ENCODE results near the gene PCDHGB5.
"Not testable (repeated sequence)": the region's sequence is repeated elsewhere in the genome, so short reads cannot be mapped to it uniquely, and the experiment has no call there.

Gene PCDHGB5

DNA sequence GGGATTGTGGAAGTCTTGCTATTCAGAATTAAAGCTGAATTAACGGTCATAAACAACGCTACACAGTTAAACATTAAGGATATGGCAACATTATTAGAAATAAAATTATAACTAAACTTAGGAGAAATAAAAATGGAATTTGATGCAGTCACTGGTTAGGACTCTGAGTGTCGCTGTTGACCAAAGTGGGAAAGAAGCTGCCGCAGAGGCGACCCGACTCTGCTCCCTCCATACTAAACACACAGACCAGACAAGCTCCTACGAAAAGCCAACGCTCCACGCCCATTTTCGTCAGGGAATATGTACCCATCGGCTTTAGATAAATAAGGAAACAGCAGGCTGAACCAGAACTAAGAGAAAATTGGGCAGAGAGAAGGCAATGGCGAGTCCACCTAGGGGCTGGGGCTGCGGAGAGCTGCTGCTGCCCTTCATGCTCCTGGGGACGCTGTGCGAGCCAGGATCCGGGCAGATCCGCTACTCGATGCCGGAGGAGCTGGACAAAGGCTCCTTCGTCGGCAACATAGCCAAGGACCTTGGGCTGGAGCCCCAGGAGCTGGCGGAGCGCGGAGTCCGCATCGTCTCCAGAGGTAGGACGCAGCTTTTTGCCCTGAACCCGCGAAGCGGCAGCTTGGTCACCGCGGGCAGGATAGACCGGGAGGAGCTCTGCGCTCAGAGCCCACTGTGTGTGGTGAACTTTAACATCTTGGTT is 33.6 kb upstream of the PCDHGB5 start, which contains the start of gene PCDHGA5:
PCDHGA5 (plus strand) TSS at position 211 of the 709 bp plus-strand sequence; CDS start at position 380, 169 bp downstream.
- H3K4me1 ChIP-seq (ENCODE audit: control insufficient read depth, insufficient read depth, low read length, poor library complexity, severe bottlenecking), result no peaks in the 10 kb centered on the region
- H3K9me3 ChIP-seq (ENCODE audit: control insufficient read depth, low read length), result peaks cover 45% of the 10 kb centered on the region
- no peak within 1 kb of the TSS for H3K4me3 ChIP-seq (ENCODE audit: extremely low read depth, insufficient read depth, low read length, poor library complexity, severe bottlenecking)
- H3K36me3 ChIP-seq (ENCODE audit: control insufficient read depth, insufficient read depth, low read length), result peaks cover 3% of the 10 kb centered on the region
- 92 to 95% methylated on average over 24 to 25 of the region's 34 CpGs for WGBS, 2 experiments (ENCODE audit: insufficient coverage in 2 of 2)
- H3K27ac ChIP-seq (ENCODE audit: low read depth, low read length, severe bottlenecking), result no peak within 1 kb of the TSS

DNA sequence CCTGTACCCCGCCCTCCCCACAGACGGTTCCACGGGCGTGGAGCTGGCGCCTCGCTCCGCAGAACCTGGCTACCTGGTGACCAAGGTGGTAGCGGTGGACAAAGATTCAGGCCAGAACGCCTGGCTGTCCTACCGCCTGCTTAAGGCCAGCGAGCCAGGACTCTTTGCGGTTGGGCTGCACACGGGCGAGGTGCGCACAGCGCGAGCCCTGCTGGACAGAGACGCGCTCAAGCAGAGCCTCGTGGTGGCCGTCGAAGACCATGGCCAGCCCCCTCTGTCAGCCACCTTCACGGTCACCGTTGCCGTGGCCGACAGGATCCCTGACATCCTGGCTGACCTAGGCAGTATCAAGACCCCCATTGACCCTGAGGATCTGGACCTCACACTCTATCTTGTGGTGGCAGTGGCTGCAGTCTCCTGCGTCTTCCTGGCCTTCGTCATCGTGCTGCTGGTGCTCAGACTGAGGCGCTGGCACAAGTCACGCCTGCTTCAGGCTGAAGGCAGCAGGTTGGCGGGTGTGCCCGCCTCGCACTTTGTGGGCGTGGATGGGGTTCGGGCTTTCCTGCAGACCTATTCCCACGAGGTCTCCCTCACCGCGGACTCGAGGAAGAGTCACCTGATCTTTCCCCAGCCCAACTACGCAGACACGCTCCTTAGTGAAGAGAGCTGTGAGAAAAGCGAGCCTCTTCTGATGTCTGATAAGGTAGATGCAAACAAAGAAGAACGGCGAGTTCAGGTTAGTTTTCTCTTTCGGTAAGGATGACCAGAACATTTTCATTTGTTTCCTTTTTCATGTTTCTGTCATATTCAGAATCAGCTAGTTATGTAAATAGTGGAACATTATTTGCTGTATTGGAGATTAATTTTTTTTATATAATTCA is 31.5 kb upstream of the PCDHGB5 start:
- Histone ChIP-seq H3K4me3 (ENCODE audit: extremely low read depth, insufficient read depth, low read length, poor library complexity, severe bottlenecking) (no peak overlapping the region), H3K27ac (ENCODE audit: low read depth, low read length, severe bottlenecking) (no peak overlapping the region), H3K36me3 (ENCODE audit: control insufficient read depth, insufficient read depth, low read length) (peaks cover 3% of the 10 kb centered on the region), H3K9me3 (ENCODE audit: control insufficient read depth, low read length) (peaks cover 32% of the 10 kb centered on the region), H3K4me1 (ENCODE audit: control insufficient read depth, insufficient read depth, low read length, poor library complexity, severe bottlenecking) (no peaks in the 10 kb centered on the region)
- WGBS, 2 experiments (ENCODE audit: insufficient coverage in 2 of 2), result 95 to 96% methylated on average over 44 to 45 of the region's 46 CpGs

- no peaks in the 10 kb centered on the region for H3K4me1 ChIP-seq (ENCODE audit: control insufficient read depth, insufficient read depth, low read length, poor library complexity, severe bottlenecking)
- H3K27ac ChIP-seq (ENCODE audit: low read depth, low read length, severe bottlenecking), result no peak within 1 kb of the TSS
- H3K4me3 ChIP-seq (ENCODE audit: extremely low read depth, insufficient read depth, low read length, poor library complexity, severe bottlenecking), result no peak within 1 kb of the TSS
- peaks cover 28% of the 10 kb centered on the region for H3K9me3 ChIP-seq (ENCODE audit: control insufficient read depth, low read length)
- H3K36me3 ChIP-seq (ENCODE audit: control insufficient read depth, insufficient read depth, low read length), result no peaks in the 10 kb centered on the region
- WGBS, 2 experiments (ENCODE audit: insufficient coverage in 2 of 2), result 94% methylated on average over 31 to 32 of the region's 32 CpGs
These were observed 27.5 kb upstream of the PCDHGB5 start, which contains the start of gene PCDHGB3 for GRCh38 chr5:141369994-141370848. PCDHGB3 (plus strand) TSS chr5:141370242; CDS start chr5:141370395, 153 bp downstream.

DNA sequence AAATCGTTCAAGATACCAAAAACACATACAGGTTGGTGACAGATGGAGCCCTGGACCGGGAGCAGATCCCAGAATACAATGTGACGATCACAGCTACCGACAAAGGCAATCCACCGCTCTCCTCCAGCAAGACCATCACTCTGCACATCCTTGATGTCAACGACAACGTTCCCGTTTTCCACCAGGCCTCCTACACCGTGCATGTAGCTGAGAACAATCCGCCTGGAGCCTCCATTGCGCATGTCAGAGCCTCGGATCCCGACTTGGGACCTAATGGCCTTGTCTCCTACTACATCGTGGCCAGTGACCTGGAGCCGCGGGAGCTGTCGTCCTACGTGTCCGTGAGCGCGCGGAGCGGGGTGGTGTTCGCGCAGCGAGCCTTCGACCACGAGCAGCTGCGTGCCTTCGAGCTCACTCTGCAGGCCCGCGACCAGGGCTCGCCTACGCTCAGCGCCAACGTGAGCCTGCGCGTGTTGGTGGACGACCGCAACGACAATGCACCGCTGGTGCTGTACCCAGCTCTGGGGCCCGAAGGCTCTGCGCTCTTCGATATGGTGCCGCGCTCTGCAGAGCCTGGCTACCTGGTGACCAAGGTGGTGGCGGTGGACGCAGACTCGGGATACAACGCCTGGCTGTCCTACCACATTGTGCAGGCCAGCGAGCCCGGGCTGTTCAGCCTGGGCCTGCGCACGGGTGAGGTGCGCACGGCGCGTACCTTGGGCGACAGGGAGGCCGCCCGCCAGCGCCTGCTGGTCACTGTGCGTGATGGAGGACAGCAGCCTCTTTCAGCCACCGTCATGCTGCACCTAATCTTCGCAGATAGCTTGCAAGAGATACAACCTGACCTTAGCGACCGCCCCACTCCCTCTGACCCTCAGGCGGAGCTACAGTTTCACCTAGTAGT is 25.9 kb upstream of the PCDHGB5 start:
- peaks cover 16% of the 10 kb centered on the region for H3K9me3 ChIP-seq (ENCODE audit: control insufficient read depth, low read length)
- H3K4me3 ChIP-seq (ENCODE audit: extremely low read depth, insufficient read depth, low read length, poor library complexity, severe bottlenecking), result no peak overlapping the region
- WGBS, 2 experiments (ENCODE audit: insufficient coverage in 2 of 2), result 96% methylated on average over 66 of the region's 69 CpGs
- H3K27ac ChIP-seq (ENCODE audit: low read depth, low read length, severe bottlenecking), result no peak overlapping the region
- no peaks in the 10 kb centered on the region for H3K36me3 ChIP-seq (ENCODE audit: control insufficient read depth, insufficient read depth, low read length)
- no peaks in the 10 kb centered on the region for H3K4me1 ChIP-seq (ENCODE audit: control insufficient read depth, insufficient read depth, low read length, poor library complexity, severe bottlenecking)

DNA sequence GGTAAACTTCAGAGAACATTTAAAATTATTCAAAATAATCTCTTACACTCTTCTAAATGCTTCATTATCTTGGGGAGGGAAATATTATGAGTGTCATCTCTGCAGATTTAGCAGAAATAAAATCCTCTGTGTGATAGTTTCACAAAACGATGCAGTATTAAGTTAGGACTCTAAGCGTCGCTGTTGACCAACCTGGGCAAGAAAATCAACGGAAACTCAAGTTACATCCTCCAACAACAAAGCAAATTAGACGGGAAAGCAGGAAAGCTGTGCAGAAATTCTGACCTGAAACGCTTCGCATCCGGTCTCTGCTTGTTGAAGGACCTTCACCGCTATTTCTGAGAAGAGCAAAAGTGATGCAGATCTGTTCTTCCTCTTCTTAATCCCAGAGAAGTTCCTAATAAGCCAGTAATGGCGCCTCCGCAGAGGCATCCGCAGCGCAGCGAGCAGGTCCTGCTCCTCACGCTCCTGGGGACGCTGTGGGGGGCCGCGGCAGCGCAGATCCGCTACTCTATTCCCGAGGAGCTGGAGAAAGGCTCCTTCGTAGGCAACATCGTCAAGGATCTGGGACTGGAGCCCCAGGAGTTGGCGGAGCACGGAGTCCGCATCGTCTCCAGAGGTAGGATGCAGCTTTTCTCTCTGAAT is 24.0 kb upstream of the PCDHGB5 start, which contains the start of gene PCDHGA6:
PCDHGA6 (plus strand) TSS at position 219 of the 645 bp plus-strand sequence; CDS start at position 412, 193 bp downstream.
- Histone ChIP-seq H3K27ac (ENCODE audit: low read depth, low read length, severe bottlenecking) (no peak within 1 kb of the TSS), H3K9me3 (ENCODE audit: control insufficient read depth, low read length) (peaks cover 16% of the 10 kb centered on the region), H3K36me3 (ENCODE audit: control insufficient read depth, insufficient read depth, low read length) (no peaks in the 10 kb centered on the region), H3K4me1 (ENCODE audit: control insufficient read depth, insufficient read depth, low read length, poor library complexity, severe bottlenecking) (no peaks in the 10 kb centered on the region), H3K4me3 (ENCODE audit: extremely low read depth, insufficient read depth, low read length, poor library complexity, severe bottlenecking) (no peak within 1 kb of the TSS)
- WGBS, 2 experiments (ENCODE audit: insufficient coverage in 2 of 2), result 93% methylated on average over 26 to 27 of the region's 27 CpGs

- no peaks in the 10 kb centered on the region for H3K36me3 ChIP-seq (ENCODE audit: control insufficient read depth, insufficient read depth, low read length)
- H3K9me3 ChIP-seq (ENCODE audit: control insufficient read depth, low read length), result peaks cover 16% of the 10 kb centered on the region
- WGBS, 2 experiments (ENCODE audit: insufficient coverage in 2 of 2), result 84 to 94% methylated on average over 14 of the region's 14 CpGs
- no peaks in the 10 kb centered on the region for H3K4me1 ChIP-seq (ENCODE audit: control insufficient read depth, insufficient read depth, low read length, poor library complexity, severe bottlenecking)
- no peak overlapping the region for H3K4me3 ChIP-seq (ENCODE audit: extremely low read depth, insufficient read depth, low read length, poor library complexity, severe bottlenecking)
- no peak overlapping the region for H3K27ac ChIP-seq (ENCODE audit: low read depth, low read length, severe bottlenecking)
These were observed 23.1 kb upstream of the PCDHGB5 start for GRCh38 chr5:141374627-141375026.

DNA sequence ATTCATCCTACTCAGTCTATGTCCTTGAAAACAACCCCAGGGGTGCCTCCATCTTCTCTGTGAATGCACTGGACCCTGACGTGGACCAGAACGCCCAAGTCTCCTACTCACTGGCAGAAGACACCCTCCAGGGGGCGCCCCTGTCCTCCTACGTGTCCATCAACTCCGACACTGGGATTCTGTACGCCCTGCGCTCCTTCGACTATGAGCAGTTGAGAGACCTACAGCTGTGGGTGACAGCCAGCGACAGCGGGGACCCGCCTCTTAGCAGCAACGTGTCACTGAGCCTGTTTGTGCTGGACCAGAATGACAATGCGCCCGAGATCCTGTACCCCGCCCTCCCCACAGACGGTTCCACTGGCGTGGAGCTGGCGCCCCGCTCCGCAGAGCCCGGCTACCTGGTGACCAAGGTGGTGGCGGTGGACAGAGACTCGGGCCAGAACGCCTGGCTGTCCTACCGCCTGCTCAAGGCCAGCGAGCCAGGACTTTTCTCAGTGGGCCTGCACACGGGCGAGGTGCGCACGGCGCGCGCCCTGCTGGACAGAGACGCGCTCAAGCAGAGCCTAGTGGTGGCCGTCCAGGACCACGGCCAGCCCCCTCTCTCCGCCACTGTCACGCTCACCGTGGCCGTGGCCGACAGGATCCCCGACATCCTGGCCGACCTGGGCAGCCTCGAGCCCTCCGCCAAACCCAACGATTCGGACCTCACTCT is 22.1 kb upstream of the PCDHGB5 start:
- 94 to 95% methylated on average over 21 to 30 of the region's 48 CpGs for WGBS, 2 experiments (ENCODE audit: insufficient coverage in 2 of 2)
- H3K4me3 ChIP-seq (ENCODE audit: extremely low read depth, insufficient read depth, low read length, poor library complexity, severe bottlenecking); H3K36me3 ChIP-seq (ENCODE audit: control insufficient read depth, insufficient read depth, low read length); H3K4me1 ChIP-seq (ENCODE audit: control insufficient read depth, insufficient read depth, low read length, poor library complexity, severe bottlenecking); H3K27ac ChIP-seq (ENCODE audit: low read depth, low read length, severe bottlenecking): not testable (repeated sequence)
- H3K9me3 ChIP-seq (ENCODE audit: control insufficient read depth, low read length), result peaks cover 16% of the 10 kb centered on the region

DNA sequence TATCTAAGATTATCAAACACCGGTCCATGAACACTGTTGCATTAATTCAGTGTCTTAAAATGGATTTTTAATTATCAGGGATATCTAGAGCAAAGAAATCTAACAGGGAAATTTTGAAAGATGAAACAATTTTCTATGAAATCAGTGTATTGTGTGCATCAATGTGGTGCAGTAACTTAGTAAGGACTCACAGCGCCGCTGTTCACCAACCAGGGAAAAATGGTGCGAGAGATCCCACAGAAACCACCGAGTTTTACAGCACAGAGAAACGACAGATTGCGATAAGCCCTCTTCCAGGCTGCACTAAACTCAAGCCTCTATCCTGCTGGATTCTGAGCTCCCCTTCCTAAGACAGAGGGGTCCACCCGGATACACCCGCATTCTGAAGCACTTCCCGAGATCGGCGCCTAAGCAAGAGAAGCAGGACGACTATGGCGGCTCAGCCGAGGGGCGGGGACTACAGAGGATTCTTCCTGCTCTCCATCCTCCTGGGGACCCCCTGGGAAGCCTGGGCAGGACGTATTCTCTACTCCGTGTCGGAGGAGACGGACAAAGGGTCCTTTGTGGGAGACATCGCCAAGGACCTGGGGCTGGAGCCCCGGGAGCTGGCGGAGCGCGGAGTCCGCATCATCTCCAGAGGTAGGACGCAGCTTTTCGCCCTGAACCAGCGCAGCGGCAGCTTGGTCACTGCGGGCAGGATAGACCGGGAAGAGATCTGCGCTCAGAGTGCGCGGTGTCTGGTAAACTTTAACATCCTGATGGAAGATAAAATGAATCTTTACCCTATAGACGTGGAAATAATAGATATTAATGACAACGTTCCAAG is 15.1 kb upstream of the PCDHGB5 start, which contains the start of gene PCDHGA7:
PCDHGA7 (plus strand) TSS at position 274 of the 826 bp plus-strand sequence; CDS start at position 432, 158 bp downstream.
- WGBS, 2 experiments (ENCODE audit: insufficient coverage in 2 of 2), result 94 to 96% methylated on average over 35 to 36 of the region's 37 CpGs
- no peak within 1 kb of the TSS for H3K4me3 ChIP-seq (ENCODE audit: extremely low read depth, insufficient read depth, low read length, poor library complexity, severe bottlenecking)
- no peak within 1 kb of the TSS for H3K27ac ChIP-seq (ENCODE audit: low read depth, low read length, severe bottlenecking)
- peaks cover 19% of the 10 kb centered on the region for H3K9me3 ChIP-seq (ENCODE audit: control insufficient read depth, low read length)
- H3K36me3 ChIP-seq (ENCODE audit: control insufficient read depth, insufficient read depth, low read length), result no peaks in the 10 kb centered on the region
- H3K4me1 ChIP-seq (ENCODE audit: control insufficient read depth, insufficient read depth, low read length, poor library complexity, severe bottlenecking), result no peaks in the 10 kb centered on the region
